ENCODE data around the gene SHROOM3.

Gene SHROOM3

GRCh38 chr4:76624931-76625715 lies 190.1 kb downstream of the SHROOM3 start:
- DNase-seq (ENCODE audit: low read depth): no peak

GRCh38 chr4:76626686-76627465 lies 191.8 kb downstream of the SHROOM3 start:
- peak; percentile 43 for DNase-seq (ENCODE audit: low read depth)

- DNase-seq (ENCODE audit: low read depth): no peak
Observed at GRCh38 chr4:76628251-76628650, 193.2 kb downstream of the SHROOM3 start.

GRCh38 chr4:76630741-76631140 lies 195.7 kb downstream of the SHROOM3 start:
- no peak for DNase-seq (ENCODE audit: low read depth)

- DNase-seq (ENCODE audit: low read depth): peak; percentile 75
Observed at GRCh38 chr4:76634220-76634619, 199.2 kb downstream of the SHROOM3 start.

- no peak for DNase-seq (ENCODE audit: low read depth)
Observed at GRCh38 chr4:76637712-76638361, 202.8 kb downstream of the SHROOM3 start.

- peak; percentile 48 for DNase-seq (ENCODE audit: low read depth)
Observed at GRCh38 chr4:76639288-76639687, 204.3 kb downstream of the SHROOM3 start.

- DNase-seq (ENCODE audit: low read depth): no peak
Observed at GRCh38 chr4:76640353-76640910, 205.4 kb downstream of the SHROOM3 start.

GRCh38 chr4:76641351-76641750 lies 206.3 kb downstream of the SHROOM3 start:
- DNase-seq (ENCODE audit: low read depth): no peak

GRCh38 chr4:76641758-76642157 lies 206.7 kb downstream of the SHROOM3 start:
- DNase-seq (ENCODE audit: low read depth): no peak

- DNase-seq (ENCODE audit: low read depth): no peak
Observed at GRCh38 chr4:76644831-76645485, 209.9 kb downstream of the SHROOM3 start.

- DNase-seq (ENCODE audit: low read depth): no peak
Observed at GRCh38 chr4:76649086-76649485, 214.1 kb downstream of the SHROOM3 start.

- DNase-seq (ENCODE audit: low read depth): peak; percentile 44
Observed at GRCh38 chr4:76651616-76652015, 216.6 kb downstream of the SHROOM3 start.

- DNase-seq (ENCODE audit: low read depth): no peak
Observed at GRCh38 chr4:76652389-76652788, 217.4 kb downstream of the SHROOM3 start.

GRCh38 chr4:76654084-76654483 lies 219.1 kb downstream of the SHROOM3 start:
- no peak for DNase-seq (ENCODE audit: low read depth)

- DNase-seq (ENCODE audit: low read depth): no peak
Observed at GRCh38 chr4:76654791-76655190, 219.8 kb downstream of the SHROOM3 start.

GRCh38 chr4:76655566-76656479 lies 220.8 kb downstream of the SHROOM3 start:
- no peak for DNase-seq (ENCODE audit: low read depth)

GRCh38 chr4:76657443-76657842 lies 222.4 kb downstream of the SHROOM3 start:
- DNase-seq (ENCODE audit: low read depth): no peak

GRCh38 chr4:76658231-76659102 lies 223.4 kb downstream of the SHROOM3 start:
- DNase-seq (ENCODE audit: low read depth): peak; percentile 89

- DNase-seq (ENCODE audit: low read depth): no peak
Observed at GRCh38 chr4:76659103-76659490, 224.1 kb downstream of the SHROOM3 start.

Data from ELR (cell line).